Anterior cingulate cortex (tissue), 58 donors: ENCODE data around the gene GJB1.
"Not testable (repeated sequence)": the region's sequence is repeated elsewhere in the genome, so short reads cannot be mapped to it uniquely, and the experiment has no call there.

Experiments
- DNase-seq, 58 donors: peaks; one replicate each; lab custom pipeline; 2025; lab: John Stamatoyannopoulos, UW

Gene GJB1

GRCh38 chrX:71222929-71223328 lies at the start of gene GJB1:
TSS of gene GJB1 (plus strand) at chrX:71223224. CDS start at chrX:71223708, 484 bp downstream.
- DNase-seq, result peak in 53 of 58 donors; percentile 1 to 86 (median 47)

GRCh38 chrX:71173440-71173839 lies 49.6 kb upstream of the GJB1 start:
- DNase-seq, result no peak

- DNase-seq, result no peak
Observed at GRCh38 chrX:71174795-71175194, 48.2 kb upstream of the GJB1 start.

- DNase-seq, result no peak
Observed at GRCh38 chrX:71175531-71175930, 47.5 kb upstream of the GJB1 start.

- no peak for DNase-seq
Observed at GRCh38 chrX:71177327-71177726, 45.7 kb upstream of the GJB1 start.

GRCh38 chrX:71178908-71179307 lies 44.1 kb upstream of the GJB1 start:
- DNase-seq, result peak in 42 of 58 donors; percentile 2 to 50 (median 15)

- DNase-seq, result not testable (repeated sequence)
Observed at GRCh38 chrX:71180579-71181265, 42.3 kb upstream of the GJB1 start.

GRCh38 chrX:71181558-71181909 lies 41.5 kb upstream of the GJB1 start:
- peak in 3 of 58 donors; percentile 26 to 31 (median 29) for DNase-seq

- peak in 57 of 58 donors; percentile 11 to 94 (median 79) for DNase-seq
Observed at GRCh38 chrX:71181910-71182799, 40.9 kb upstream of the GJB1 start.

GRCh38 chrX:71182871-71183270 lies 40.2 kb upstream of the GJB1 start:
- peak in 1 of 58 donors; percentile 5 for DNase-seq

GRCh38 chrX:71183341-71183740 lies 39.7 kb upstream of the GJB1 start:
- DNase-seq, result no peak

GRCh38 chrX:71184092-71184491 lies 38.9 kb upstream of the GJB1 start:
- DNase-seq, result no peak

- no peak for DNase-seq
Observed at GRCh38 chrX:71184803-71185495, 38.1 kb upstream of the GJB1 start.

GRCh38 chrX:71191248-71191647 lies 31.8 kb upstream of the GJB1 start:
- DNase-seq, result no peak

- DNase-seq, result no peak
Observed at GRCh38 chrX:71195964-71196649, 26.9 kb upstream of the GJB1 start.

- no peak for DNase-seq
Observed at GRCh38 chrX:71198066-71198465, 25.0 kb upstream of the GJB1 start.

GRCh38 chrX:71199252-71200008 lies 23.6 kb upstream of the GJB1 start:
- no peak for DNase-seq

- no peak for DNase-seq
Observed at GRCh38 chrX:71210816-71211215, 12.2 kb upstream of the GJB1 start.

- no peak for DNase-seq
Observed at GRCh38 chrX:71212536-71212935, 10.5 kb upstream of the GJB1 start.

GRCh38 chrX:71214152-71214551 lies 8.9 kb upstream of the GJB1 start:
- DNase-seq, result no peak
